Stimulated activated CD8-positive, alpha-beta memory T cell treated with anti-CD3 and anti-CD28 coated beads, Interleukin-4, amount 100 ng/mL, for 48 hours (primary cell): ENCODE results near the gene MARK3.

Experiments used
- DNase-seq: peaks from one replicate; pipeline ENCODE4 v3.0.0-alpha.2; 2020

The MARK3 gene

DNA sequence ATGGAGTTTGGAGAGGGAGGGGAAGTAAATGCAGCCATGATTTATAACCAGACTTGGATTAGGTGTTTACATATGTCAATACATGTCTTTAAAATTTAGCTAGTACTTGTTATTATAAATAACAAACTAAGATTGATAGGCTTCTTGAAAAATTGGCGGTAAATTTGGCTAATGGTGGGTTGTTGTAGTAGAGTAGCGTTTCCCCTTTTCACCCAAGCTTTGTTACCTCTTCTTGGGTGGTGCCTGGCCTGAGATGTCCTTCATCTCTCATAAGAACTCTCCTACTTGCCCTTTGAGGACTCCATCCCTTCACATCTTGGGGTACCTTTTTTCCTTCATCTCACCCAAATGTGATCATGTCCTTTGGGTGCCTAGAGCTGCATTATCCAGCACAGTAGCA, 11.2 kb downstream of the MARK3 start:
- DNase-seq = no peak

DNA sequence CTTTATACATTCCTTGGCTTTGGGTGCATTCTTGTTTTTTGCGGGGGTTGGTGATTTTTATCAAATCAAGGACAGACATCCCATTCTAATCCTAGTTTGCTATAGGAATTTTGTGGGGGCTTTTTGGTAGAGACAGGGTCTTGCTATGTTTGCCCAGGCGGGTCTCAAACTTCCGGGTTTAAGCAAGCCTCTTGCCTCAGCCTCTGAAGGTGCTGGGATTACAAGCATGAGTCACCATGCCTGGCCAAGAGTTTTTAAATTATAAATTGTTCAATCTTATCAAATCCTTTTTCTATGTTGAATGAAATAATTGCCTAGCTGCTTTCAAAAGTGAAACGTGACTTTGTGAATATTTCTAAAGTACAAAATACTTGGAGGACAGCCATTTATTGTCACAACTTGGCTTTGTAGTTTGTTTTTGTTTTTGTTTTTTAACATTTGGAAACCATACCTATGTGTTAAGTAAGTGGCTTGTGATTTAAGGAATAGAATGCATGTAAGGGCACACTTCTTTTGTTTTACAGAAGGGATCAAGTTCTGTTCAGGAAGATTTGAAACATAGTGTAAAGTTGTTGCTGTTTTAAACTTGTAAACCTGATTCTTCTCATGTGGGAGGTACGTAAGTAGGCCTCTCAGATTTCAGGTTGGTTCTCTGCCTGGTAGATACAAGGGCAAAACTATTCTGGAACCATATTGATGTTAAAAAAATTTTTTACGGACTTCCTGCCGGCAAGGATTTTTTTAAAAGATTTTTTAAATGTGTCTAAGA, 13.4 kb downstream of the MARK3 start:
- DNase-seq = no peak

DNA sequence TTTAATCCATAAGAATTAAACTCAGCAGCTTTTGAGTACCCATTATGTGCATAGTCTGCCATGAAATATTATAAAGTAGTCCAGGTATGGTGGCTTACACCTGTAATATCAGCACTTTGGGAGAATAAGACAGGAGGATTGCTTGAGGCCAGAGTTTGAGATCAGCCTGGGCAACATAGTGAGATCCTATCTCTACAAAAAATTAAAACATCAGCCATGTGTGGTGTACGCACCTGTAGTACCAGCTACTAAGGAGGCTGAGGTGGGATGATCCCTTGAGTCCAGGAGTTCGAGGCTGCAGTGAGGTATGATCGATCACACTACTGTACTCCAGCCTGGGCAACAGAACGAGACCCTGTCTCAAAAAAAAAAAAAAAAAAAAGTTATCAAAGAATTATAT, 15.3 kb downstream of the MARK3 start:
- DNase-seq = no peak

DNA sequence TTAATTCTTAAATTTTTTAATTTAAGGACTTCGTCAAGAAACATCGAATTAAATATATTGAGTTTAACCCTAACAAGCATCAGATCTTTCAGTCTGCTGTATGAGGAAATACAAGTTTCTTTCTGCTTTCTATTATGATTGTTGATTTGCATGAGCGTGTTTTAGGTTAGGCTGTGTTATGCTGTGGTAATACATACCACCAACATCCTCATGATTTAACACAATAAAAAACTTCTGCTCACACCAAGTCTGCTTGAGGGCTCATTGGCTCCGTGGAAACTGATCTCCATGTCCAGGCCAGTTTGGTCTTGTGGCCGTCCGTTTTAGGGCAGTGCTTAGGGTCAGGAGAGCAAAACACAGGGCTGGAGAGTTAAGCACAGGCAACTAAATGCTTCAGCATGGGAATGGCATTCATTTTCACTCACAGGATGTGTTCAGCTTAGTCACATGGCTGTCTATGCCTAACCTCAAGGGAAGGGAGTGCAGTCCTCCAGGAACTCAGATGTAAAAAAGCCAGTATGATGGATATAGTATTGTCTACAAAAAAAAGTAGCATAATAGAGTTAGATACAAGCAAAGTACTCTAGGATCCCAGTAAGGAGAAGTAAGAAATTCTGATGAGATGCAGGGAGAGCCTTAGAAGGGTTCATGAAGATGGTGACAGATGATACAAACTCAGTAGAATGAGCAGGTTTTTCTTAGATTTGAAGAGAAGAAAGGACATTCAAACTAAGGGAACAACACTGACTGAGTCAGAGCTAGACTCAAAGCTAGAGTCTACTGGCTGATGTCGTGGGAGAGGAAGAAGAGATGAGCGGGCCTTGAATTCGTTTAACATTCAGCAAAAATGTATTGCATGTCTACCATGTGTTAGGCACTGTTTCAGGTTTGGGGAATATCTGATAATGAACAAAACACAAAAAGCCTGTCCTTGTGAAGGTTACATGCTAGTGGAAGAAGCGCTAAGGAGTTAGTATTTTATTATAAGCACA, 16.3 kb downstream of the MARK3 start:
- no peak for DNase-seq

DNA sequence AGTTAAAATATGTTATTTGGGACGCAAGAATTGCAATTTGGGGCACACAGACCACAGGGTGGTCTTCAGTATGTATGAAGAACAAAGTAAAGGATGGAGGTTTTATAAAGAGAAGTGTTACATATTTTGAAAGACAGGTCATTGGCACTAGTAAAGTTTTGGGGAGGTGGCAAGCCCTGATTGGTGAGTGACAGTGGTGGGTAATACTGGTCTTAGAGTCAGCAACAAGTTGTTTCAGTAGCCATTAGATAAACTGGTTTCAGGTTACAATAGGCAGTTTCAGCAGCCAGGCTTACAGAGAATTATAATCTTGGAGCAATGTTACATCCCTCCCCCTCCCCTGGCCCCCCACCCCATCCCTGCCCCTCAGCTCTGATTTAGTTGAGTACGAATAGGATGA, 17.5 kb downstream of the MARK3 start:
- no peak for DNase-seq

DNA sequence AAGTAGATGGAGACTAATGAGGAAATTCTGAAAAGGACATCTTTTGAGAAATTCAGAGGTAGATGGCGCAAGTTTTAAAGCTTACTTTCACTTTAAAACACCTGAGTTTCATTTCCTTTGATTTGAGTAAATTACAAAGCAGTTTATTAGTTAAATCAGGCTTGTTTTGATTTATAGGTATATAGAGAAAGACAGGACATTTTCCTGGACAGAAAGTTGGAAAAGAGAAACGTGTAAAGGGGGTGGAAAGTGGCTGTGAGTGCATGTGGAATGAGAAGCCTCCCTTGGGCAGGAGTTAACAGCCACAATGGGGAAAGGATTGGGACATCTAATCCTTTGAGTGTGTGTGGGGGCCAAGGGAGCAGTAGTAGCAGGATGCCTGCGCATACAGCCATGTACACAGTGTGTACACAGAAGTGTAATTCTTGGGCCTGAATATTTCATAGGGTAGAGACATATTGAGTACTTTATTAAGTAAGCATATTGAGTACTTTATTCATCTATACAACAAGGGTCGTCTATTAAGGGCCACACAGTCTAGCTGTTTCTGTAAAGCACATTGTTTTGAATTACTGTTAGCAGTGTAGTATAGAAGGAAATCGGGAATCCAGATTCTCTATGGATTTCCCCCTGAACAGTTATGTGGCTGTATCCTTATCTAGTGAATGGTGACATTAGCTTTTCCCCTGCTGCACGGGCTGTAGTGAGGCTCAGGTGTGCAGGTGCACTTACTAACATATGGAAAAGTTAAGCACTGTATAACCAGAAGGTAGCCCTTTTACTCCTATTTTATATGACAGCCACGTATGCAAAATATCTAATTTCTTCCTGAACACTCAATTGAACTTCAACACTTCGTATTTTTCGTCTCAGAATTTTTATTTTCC, 19.1 kb downstream of the MARK3 start:
- no peak for DNase-seq

DNA sequence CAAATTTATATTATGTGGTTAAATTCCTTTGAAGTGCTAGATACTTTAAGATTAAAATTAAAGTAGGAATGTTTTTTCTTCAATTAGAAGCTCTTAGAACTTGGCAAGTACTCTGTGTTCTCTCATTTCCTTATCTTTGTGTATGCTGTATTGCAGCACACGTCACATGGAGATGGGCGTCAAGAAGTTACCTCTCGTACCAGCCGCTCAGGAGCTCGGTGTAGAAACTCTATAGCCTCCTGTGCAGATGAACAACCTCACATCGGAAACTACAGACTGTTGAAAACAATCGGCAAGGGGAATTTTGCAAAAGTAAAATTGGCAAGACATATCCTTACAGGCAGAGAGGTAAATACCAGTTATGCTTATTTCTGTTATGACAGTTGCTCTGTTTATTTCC, 19.7 kb downstream of the MARK3 start:
- DNase-seq = no peak

DNA sequence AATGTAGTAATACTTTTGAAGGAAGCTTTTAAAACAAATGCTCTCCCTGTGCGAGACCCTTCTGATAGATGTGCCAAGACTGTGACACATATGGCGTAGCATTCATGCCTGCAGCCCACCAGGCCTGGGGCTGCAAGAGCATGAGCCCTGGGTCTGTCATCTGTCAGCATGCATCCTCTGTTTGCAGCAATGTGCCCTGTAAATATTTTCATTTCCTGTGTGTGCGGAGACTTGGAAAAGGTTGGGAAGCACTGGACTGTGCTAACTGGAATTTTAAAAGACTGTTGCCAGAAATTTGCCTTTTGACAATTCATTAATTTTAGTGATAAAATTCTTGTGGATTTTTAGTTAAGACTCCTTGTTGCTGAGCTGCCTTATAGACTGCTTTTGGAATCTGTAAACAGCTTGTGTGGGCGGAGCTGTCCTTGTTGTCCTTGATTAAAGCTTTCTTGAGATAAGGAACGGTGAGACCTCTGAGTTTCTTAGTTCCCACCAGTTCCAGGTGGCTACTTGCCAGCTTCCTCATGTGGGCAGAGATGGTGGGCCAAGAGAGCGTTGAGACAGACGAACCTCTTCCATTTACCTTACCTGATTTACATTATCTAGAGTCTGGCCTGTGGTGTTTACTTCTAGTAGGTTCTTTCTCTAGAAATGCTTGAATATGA, 23.4 kb downstream of the MARK3 start:
- DNase-seq = no peak

DNA sequence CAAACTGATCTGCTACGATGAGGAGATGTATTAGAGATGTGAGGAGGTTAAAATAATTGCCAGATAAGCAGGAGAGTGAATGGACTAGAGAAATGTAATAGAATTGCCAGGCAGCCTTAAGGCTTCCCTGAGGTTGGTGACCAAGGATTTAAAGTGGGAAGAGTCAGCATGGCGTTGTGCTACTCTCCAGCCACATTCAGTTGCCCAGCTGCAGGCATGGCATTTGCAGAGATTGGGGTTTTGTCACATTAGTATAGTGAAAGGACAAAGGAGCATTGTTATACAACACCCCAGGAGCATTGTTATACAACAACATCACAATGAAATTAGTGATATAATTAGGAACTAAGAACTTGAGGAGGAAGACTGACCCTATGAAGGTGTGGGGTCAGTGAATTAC, 31.7 kb downstream of the MARK3 start:
- no peak for DNase-seq

DNA sequence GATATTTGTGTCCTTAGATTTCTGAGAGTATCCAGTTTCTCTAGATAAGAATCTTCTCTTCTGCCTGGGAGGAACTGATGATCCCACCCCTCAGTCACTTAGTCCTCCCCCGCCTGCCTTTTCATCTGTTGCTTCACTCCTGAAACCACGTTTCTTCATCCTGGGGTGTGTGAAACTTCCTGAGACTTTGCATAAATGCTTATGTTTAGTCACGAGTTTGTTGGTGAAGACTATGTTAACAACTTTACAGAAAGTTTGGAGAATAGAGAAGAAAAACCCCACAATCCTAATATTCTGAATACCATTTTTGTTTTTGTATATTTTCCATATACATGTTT, 33.2 kb downstream of the MARK3 start:
- no peak for DNase-seq

DNA sequence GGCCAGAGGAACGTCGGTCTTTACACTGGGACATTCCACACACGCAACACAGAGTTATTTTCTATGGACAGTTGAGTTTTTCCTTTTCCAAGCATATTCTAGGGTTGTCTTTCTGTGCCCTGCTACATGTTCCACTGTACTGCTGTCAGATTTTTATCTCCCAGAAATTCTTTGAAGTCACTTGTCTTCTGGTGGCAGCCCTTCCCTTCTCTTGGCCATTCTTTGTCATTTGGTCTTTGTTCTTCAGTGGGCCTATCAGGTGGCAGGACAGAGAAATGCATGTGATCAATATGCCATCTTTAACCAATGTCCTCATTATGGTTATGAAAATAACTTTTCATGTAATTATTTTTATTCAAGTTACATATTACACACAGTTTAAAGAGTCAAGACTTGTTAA, 36.3 kb downstream of the MARK3 start:
- DNase-seq = no peak

DNA sequence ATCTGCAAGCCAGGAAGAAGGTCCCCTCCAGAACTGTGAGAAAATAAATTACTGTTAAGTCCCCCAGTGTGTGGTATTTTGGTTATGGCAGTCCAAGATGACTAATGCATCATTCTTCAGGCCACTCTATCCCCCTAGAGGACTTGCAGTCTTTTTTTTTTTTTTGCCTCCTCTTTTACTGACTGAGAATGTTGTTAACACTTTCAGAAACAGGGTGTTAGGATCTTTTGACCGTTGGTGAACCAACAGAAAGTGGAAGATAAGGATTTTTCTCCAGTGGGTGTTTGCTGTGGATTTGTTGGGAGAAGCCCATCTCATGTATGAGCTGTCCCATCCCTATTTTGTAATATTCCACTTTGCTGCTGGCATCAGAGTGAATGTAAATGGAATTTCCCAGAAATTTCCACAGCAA, 37.8 kb downstream of the MARK3 start:
- no peak for DNase-seq

DNA sequence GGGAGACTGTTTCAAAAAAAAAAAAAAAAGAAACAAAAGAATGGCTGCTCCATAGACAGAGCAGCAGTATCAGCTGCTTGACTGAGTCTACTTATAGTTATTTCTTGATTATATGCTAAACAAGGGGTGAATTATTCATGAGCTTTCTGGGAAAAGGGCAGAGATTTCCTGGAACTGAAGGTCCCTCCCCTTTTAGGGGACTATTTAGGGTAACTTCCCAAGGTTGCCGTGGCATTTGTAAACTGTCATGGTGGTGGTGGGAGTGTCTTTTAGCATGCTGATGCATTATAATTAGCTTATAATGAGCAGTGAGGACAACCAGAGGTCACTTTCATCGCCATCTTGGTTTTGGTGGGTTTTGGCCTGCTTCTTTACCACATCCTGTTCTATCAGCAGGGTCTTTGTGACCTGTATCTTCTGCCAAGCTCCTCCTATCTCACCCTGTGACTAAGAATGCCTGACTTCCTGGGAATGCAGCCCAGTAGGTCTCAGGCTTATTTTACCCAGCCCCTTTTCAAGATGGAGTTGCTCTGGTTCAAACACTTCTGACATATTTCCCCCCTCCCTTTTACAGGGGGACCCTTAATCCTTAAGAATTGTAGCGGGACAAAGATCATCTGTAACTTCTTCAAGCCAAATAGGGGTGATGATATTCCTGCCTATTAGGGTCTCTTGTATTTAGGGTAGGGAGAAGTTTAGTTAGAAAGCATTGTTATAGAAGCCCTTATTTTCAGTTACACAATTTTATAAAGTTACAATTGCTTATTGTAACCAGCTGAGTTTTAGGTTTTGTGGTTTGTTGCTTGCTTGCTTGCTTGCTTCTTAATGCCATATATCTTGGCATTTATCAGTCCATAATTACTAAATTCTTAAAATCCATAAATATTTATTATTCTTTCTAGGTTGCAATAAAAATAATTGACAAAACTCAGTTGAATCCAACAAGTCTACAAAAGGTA, 42.5 kb downstream of the MARK3 start:
- peak; percentile 51 for DNase-seq

DNA sequence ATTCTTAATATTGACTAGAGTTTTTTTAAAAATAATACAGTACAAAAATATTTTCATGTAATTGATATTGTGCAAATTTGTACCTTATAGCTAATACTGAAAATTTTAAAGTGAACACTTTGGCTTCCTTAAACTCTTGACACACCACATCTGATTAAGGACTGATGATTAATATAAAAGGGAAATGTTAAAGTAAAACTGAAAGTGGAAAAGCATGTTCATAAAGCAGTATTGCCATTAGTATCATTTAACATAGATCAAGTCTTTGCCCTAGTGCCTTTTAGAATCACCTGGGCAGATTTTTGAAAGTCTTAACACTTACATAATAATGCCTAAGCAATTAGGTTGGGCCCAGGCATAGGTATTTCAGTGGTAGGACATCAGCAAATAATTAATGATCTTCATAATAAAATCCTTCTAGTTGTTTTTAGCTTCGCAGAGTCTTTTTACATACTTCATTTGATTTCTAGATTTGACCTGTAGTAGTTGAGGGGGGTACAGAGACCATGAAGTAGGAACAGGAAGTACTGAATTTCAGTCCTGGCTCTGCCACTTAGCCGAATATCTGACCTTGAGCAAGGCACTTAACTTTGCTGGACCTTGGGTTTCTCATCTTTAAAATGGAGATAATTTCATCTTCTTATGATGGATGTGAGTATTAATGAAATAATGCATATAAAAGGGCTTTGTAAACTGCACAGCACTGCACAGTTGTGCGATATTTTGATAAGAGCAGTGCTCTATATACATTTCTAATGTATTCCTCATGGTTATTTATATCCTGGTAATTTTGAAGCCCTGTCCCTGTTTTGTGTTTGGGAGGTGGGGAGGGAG, 43.7 kb downstream of the MARK3 start:
- no peak for DNase-seq

DNA sequence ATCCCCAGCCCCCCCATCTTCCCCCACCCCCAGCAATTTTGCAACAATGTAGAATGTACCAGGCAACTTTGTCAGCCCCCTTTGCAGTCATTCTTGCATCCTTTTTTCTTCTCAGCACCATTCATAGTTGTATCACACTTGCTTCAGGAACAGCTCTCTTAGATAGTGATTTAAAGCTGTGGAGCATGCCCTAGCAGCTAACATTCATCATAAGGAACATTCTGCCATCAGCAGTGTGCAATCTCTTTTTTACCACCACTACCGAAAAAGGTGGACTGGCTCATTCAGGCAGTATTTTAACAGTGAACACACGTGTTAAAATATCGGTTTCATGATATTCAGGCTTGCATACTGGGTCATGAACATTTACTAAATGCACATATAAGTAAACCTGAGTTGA, 45.1 kb downstream of the MARK3 start:
- DNase-seq = no peak

DNA sequence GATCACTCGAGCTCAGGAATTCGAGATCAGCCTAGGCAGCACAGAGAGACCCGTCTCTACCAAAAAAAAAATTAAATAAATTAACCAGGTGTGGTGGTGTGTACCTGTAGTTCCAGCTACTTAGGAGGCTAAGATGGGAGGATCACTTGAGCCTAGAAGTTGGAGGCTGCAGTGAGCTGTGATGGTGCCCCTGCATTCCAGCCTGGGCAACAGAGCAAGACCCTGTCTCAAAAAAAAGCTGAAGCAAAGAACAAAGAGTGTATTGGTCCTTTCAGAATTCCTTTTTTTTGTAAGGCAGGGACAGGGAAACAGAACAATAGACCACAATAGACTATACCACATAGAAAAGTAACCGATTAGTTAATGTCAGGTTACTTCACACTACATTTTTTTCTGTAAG, 47.4 kb downstream of the MARK3 start:
- no peak for DNase-seq

DNA sequence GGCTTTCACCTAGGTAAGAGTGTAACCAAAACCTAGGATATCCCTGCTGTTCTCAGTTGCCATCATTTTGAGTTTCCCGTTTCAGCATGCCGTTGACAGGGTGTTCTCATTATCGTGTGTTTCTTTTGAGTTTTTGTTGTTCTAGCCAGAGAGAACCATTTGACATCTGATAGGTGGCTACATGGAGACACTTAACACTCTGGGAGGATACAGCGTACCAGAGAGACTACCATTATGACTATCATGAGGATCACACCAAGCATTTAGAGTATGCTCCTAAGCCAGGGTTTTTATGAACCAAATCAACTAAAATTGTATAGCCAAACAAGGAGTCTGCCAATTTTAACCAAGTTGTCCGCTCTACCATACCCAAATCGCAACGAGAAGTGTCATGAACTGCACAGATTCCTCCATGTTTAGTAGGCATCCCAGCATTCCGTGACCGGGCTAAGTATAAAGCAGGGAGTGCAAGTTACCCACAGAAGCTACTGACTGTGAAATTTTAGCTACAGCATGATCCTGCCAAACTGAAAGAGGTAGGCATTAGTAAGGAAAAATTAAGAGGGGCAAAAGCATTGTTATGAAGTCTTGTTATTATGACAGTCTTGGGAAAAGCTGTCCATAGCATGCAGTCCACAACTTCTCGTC, 48.8 kb downstream of the MARK3 start:
- DNase-seq = no peak

DNA sequence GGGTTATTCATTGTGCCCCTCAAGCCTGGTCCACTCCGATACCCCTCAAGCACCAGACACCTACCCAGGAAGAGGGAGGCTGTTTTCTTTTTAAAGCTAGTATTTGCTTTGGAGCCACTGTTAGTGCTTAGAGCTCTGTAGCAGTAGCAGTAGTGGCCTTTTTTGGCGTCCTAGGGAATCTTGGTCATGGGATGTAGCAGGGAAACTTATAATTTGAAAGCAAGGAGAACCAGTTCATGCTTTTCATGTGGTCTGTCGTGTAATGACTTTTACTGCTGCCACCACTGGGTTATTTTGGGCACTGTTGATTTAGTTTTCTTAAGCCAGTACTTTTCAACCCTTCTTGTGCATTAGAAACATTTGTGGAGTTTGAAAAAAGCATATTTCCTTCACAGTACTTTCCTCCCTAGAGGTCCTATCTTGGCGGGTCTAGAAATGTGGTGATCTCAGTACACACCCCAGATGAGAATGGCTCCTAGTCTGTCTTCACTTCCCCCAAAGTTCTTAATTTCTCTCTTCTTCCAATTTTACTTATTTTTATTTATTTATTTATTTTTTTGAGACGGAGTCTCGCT, 49.7 kb downstream of the MARK3 start:
- no peak for DNase-seq

DNA sequence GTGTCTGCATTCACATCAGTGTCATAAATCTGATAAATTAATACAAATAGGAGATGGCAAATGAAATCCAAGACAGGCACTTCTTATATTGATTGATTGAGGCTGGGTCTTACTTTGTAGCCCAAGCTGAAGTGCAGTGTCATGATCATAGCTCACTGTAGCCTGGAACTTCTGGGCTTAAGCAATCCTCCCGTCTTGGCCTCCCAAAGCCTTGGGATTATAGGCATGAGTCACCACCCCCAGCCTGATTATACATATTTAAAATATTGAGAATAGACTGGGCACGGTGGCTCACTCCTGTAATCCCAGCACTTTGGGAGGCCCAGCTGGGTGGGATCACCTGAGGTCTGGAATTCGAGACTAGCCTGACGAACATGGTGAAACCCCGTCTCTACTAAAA, 51.3 kb downstream of the MARK3 start:
- DNase-seq = no peak

DNA sequence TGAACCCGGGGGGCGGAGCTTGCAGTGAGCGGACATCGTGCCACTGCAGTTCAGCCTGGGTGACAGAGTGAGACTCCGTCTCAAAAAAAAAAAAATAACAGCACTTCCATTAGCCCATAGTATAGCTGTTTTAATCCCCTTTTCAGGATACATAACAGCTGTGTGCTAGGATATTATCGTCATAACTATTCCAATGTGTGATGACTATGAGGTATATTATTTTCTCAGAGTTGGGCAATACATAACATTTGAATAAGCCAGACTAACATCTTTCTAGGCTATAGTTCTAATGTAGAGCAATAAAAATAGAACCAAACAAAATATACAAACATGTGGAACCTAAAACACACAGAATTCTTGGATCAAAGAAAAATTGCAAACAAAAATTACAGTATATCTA, 57.1 kb downstream of the MARK3 start:
- DNase-seq = no peak
